Glomerular visceral epithelial cell (primary cell): ENCODE measurements around the gene PAM.
"Not testable (repeated sequence)": the region's sequence is repeated elsewhere in the genome, so short reads cannot be mapped to it uniquely, and the experiment has no call there.

Experiments used
- DNase-seq: peaks from one replicate; pipeline ENCODE4 v3.0.0-alpha.2; 2016; ENCODE audit errors: extremely low spot score

The PAM gene

GRCh38 chr5:102998224-102998623 lies 243.1 kb downstream of the PAM start:
- no peak for DNase-seq

GRCh38 chr5:102999191-102999590 lies 244.1 kb downstream of the PAM start:
- no peak for DNase-seq

- not testable (repeated sequence) for DNase-seq
Observed at GRCh38 chr5:102999621-103000020, 244.5 kb downstream of the PAM start.

- no peak for DNase-seq
Observed at GRCh38 chr5:103000089-103000488, 245.0 kb downstream of the PAM start.

- DNase-seq = no peak
Observed at GRCh38 chr5:103003872-103004271, 248.8 kb downstream of the PAM start.

GRCh38 chr5:103005276-103005675 lies 250.2 kb downstream of the PAM start:
- no peak for DNase-seq

GRCh38 chr5:103006921-103007320 lies 251.8 kb downstream of the PAM start:
- DNase-seq = no peak

GRCh38 chr5:103010168-103010567 lies 255.1 kb downstream of the PAM start:
- no peak for DNase-seq

- DNase-seq = no peak
Observed at GRCh38 chr5:103013933-103014552, 258.9 kb downstream of the PAM start.

- DNase-seq = no peak
Observed at GRCh38 chr5:103014983-103015382, 259.9 kb downstream of the PAM start.

- no peak for DNase-seq
Observed at GRCh38 chr5:103016167-103016566, 261.1 kb downstream of the PAM start.

- no peak for DNase-seq
Observed at GRCh38 chr5:103019804-103020203, 264.7 kb downstream of the PAM start.

- peak; percentile 82 for DNase-seq
Observed at GRCh38 chr5:103021314-103021713, 266.2 kb downstream of the PAM start.

GRCh38 chr5:103027267-103027666 lies 272.2 kb downstream of the PAM start:
- no peak for DNase-seq

GRCh38 chr5:103031607-103032006 lies 276.5 kb downstream of the PAM start:
- no peak for DNase-seq

GRCh38 chr5:103033696-103034095 lies 278.6 kb downstream of the PAM start:
- no peak for DNase-seq

- DNase-seq = no peak
Observed at GRCh38 chr5:103034662-103035392, 279.7 kb downstream of the PAM start.

- no peak for DNase-seq
Observed at GRCh38 chr5:103035701-103036100, 280.6 kb downstream of the PAM start.

GRCh38 chr5:103036601-103037000 lies 281.5 kb downstream of the PAM start:
- DNase-seq = no peak

- no peak for DNase-seq
Observed at GRCh38 chr5:103037673-103038455, 282.8 kb downstream of the PAM start.

GRCh38 chr5:103041071-103041676 lies 286.1 kb downstream of the PAM start:
- DNase-seq = peak; percentile 59

- DNase-seq = not testable (repeated sequence)
Observed at GRCh38 chr5:103046706-103047105, 291.6 kb downstream of the PAM start.
